SKM-1 treated with dmso at 0.1 percent for 144 hours (cell line): ENCODE data around the gene KISS1R.

Source experiments
- DNase-seq: peaks from one replicate; lab custom pipeline; 2025; ENCODE audit not compliant: unreplicated experiment; lab: John Stamatoyannopoulos, UW

KISS1R gene

DNA sequence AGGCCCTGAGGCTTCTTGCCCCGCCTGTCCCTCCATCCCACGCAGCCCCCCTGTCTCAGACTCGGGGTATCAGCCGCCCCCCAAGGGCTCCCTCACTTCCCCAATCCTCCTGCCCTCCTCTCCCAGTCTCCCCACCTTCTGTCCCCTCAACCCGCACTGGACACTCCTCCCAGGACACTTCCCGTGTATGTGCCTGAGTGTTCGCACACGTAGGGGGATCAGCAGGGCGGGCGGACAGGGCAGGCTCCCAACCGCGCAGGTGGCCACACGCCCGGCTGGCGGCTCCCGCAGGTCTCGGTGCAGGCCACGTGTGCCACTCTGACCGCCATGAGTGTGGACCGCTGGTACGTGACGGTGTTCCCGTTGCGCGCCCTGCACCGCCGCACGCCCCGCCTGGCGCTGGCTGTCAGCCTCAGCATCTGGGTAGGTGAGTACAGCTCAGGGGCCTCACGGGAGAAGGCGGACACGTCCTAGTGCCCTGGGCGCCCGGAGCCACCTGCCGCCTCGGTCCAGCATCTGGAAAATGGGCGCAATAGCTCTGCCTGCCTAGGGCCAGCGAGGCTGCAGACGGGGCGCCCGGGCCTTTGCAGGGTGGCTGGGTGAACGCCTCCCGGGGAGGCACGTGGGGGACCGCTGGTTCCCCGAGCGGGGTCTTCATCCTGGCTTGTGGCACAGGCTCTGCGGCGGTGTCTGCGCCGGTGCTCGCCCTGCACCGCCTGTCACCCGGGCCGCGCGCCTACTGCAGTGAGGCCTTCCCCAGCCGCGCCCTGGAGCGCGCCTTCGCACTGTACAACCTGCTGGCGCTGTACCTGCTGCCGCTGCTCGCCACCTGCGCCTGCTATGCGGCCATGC lies 2.3 kb downstream of the KISS1R start:
- no peak for DNase-seq

DNA sequence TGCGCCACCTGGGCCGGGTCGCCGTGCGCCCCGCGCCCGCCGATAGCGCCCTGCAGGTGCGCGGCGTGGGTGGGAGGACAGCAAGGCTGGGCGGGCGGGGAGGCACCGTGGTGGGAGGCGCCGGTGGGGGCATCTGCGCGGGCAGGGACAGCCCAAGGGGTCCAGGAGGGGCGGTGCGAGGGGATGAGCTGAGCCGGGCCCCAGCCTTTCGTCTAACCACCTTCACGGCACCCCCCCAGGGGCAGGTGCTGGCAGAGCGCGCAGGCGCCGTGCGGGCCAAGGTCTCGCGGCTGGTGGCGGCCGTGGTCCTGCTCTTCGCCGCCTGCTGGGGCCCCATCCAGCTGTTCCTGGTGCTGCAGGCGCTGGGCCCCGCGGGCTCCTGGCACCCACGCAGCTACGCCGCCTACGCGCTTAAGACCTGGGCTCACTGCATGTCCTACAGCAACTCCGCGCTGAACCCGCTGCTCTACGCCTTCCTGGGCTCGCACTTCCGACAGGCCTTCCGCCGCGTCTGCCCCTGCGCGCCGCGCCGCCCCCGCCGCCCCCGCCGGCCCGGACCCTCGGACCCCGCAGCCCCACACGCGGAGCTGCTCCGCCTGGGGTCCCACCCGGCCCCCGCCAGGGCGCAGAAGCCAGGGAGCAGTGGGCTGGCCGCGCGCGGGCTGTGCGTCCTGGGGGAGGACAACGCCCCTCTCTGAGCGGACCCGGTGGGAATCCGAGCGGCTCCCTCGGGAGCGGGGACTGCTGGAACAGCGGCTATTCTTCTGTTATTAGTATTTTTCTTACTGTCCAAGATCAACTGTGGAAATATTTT lies 3.1 kb downstream of the KISS1R start:
- no peak for DNase-seq

DNA sequence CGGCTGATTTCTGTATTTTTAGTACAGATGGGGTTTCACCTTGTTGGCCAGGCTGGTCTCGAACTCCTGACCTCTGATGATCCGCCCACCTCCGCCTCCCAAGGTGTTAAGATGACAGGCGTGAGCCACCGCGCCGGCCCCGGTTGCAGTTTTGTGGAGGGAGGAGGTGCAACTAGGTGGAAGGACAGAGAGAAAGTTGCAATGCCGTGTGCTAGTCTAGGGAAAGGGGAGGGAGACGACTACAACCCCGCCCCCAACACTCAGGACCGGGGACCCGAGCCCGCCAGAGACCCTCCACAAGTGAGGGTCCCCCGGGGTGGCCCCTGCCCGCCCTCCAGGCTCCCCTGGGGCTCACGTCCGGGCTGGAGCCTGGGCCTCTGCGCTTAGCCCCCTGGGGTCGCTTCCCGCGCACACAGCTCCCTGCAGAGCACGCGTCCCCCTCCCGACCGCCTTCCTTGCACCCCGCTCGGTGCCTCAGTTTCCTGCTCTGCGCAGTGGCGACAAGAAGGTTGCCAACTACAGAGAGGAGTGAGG lies 7.5 kb downstream of the KISS1R start:
- peak; percentile 22 for DNase-seq

DNA sequence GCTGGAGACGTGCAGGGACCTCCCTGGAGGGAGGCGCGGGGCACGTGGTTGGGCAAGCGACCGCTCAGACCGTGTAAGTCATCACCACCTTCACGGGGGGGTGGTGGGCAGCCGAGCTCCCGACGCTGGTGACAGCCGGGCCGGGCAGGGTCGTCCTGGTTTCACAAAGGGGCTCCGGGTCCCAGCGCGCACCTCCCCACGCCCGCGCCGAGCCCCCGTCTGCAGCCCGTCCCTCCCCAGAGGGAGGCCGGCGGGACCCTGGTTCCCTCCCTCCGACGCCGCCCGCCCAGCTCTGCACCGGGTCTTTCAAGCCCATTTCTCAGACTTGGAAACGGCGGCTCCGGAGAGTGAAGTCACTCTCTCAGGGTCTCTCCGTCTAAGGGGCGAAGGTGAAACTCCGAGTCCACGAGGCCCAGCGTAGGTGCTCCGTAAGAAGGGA lies 8.0 kb downstream of the KISS1R start:
- peak; percentile 91 for DNase-seq

DNA sequence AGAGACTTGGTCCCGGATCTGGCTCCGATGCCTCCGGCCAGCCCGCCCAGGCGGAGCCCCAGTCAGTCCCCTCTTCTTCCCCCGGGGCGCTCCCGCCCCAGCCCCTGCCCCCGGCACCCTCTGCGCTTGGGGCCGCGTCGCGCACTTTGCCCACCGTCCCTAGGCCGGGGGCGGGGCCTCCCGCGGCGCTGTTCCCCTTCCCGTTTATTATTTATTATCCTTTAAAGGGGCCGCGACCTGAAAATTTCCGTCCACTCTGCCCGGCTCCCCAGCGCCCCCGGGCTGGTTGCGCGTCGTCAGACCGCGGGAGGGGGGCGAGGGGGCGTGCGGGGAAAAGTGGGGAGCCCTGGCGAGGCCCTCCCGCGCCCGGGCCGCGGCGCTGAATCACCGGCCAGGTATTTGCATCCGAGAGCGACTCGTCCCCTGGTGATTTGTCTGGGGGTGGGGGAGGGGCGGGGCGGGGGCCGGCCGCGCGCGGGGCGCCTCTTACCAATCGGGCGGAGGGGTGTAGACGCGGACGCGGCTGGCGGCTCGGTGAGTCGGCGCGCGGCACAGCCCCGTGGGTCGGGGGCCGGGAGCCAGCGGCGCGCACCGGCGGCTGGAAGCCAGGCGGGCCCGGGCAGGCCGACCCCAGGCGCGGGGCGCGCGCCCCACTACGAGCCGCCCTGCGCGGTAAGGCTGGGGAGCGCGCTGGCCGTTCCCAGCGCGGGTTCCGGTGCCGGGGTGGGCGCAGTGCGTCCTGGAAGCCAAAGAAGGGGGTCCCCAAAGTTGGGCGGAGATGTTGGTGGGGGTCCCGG lies 8.6 kb downstream of the KISS1R start, which contains the start of gene ARID3A:
Gene ARID3A (plus strand): TSS at position 510 of the 797 bp plus-strand sequence. CDS start 3,494 bp downstream, outside the sequence.
- DNase-seq = peak; percentile 91

DNA sequence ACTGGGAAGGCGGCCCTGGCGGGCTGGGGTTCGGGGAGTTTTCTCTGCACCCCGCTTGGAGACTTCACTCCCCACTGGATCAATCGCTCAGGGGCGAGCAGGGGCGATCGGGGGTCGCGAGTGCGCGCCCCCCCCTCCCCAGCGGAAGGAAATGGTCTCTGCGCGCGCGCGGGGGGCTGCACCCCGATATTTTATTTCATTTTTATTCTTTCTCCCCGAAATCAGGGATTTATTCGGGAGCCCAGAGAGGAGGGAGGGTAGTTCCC lies 9.1 kb downstream of the KISS1R start:
- no peak for DNase-seq

DNA sequence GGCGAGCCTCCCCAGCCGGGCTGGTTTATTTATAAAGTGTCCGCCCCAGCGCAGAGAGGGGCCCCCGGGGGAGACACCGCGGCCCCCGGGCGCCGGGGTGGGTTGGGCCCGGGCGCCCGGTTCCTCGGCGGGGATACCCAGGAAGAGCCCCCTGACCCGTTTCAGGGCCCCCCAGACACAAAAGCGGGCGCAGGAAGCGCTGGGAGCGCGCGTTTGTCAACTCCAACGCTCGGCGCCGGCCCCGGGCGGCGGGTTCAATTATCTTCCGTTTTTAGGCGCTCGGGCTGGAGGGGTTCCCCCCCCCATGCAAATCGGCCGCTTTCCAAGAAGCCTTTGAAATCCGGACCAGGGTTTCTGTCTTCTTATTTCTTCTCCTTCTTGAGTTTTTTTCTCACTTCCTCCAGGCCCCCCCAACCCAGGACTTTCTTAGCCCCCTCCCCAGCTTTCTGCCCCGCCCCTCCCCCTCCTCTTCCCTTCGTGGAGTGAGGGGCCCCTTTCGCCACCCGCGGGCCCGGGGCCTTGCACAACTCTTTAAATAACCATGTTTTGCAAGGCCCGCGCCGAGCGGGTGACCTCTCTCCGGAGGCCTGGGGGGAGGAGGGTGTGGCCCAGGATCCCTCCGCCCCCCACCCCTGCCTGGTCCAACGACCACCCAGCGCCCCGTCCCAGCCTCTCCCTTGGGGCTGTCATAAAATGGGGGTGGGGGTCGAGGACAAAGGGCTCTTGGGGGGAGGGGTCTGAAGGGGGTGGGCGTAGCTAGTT lies 9.6 kb downstream of the KISS1R start:
- DNase-seq = peak; percentile 89

DNA sequence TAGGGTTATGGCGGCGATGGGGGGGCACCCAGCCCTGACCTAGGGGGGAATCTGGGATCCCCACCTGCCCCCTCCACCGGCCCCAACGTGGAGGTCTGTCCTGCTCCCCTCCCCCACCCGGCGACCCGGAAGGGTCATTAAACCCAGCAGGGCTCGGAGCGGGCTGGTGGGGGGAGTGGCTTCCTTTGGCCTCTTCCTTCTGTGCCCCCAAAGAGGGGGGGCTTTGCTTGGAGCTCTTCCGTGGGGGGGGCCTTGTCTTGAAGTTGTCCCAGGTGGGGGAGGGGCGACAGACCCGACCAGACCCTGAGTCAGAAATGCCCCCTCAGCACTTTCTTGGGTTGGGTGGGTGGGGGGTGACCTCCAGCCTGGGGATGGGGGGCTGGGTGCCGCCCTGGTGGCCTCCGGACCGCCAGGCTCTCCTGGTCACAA lies 10.2 kb downstream of the KISS1R start:
- DNase-seq = no peak

DNA sequence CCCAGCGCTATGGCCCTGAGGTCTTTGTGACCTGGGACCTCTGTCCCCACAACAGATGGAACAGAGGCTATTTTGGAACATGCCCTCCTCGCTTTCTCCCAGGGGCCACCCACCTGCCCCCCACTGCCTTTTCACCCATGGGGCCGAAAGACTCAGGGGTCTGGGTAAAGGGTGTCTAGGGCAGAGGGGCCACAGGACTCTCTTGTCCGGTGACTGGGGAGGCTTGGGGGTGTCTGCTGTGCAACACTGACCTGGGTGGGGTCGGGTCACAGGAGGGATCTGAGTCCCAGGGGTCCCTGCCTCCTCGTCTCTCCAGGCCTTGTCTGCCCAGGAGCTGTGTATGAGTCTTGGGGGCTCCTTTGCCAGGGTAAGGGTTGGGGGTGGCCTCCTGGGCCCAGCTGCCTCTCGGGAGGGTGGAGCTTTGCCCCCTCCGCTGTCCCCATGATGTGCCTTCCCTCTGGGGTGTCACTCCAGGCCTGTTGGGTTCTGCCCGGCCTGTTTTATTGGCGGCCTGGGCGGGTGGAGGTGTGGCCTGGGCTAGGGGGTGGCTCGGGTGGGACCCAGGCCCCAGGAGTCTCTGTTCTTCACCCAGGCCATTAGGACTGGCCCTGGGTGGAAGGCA lies 10.8 kb downstream of the KISS1R start:
- DNase-seq = no peak

DNA sequence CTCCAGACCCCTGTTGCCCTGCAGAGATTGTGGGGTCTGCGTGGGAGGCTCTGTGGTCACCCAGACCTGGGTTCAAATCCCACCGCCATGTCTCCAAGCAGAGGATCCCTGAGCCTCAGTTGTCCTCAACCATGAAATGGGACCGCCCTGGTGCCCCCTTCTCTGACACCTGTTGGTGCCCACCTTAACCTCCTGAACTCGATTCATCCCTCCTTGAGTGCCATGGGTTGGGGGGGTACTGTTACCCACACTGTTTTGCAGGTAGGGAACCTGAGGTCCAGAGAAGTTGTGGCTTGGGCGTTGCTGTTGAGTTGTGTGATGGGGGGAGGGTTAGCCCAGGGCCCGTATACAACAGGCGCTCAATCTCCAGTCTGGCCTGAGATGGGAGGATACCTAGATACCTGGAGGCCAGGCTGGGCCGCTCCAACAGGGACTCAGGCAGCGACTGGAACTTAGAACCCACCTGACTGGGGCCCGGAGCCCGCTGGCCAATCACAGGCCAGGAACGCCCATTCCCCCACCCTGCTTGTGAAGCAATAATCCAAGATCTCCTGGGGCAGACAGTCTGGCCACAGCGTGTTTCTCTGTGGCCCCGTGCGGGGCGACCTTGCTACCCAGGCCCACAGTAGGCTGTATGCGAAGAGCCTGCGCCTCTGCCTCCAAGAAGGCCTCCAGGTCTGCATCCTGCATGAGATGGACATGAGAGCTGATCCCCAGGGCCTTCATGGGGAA lies 11.5 kb downstream of the KISS1R start:
- no peak for DNase-seq

DNA sequence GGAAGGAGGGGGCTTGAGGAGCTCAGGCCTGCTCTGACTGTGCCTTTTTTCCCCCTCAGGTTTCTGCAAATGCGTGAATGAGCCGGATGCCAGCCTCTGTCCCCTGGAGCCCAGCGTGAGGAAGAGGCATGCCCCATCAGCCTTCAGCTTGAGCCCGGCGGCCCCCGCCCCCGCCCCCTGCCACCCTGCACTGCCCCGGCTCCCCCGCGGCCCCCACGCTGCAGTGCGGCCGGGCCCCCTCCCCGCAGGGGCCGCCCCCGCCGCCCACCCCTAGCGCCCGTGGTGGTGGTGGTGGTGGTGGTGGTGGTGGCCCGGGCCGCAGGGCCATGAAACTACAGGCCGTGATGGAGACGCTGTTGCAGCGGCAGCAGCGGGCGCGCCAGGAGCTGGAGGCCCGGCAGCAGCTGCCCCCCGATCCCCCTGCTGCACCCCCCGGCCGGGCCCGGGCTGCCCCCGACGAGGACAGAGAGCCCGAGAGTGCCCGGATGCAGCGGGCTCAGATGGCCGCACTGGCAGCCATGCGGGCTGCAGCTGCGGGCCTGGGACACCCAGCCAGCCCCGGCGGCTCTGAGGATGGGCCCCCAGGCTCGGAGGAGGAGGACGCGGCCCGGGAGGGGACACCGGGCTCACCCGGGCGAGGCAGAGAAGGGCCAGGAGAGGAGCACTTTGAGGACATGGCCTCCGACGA lies 12.2 kb downstream of the KISS1R start:
- no peak for DNase-seq

DNA sequence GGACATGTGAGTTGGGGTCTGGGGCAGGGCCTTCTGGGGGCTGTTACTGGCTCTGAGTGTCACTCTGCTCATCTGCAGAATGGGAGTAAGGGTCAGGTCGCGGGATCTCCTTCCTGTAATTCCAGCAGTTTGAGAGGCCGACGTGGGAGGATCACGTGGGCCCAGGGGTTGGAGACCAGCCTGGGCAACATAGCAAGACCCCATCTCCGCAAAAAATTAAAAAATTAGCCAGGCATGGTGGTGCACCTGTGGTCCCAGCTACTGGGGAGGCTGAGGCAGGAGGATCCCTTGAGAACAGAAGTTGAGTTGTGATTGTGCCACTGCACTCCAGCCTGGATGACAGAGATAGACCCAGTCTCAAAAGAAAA lies 12.7 kb downstream of the KISS1R start:
- no peak for DNase-seq

DNA sequence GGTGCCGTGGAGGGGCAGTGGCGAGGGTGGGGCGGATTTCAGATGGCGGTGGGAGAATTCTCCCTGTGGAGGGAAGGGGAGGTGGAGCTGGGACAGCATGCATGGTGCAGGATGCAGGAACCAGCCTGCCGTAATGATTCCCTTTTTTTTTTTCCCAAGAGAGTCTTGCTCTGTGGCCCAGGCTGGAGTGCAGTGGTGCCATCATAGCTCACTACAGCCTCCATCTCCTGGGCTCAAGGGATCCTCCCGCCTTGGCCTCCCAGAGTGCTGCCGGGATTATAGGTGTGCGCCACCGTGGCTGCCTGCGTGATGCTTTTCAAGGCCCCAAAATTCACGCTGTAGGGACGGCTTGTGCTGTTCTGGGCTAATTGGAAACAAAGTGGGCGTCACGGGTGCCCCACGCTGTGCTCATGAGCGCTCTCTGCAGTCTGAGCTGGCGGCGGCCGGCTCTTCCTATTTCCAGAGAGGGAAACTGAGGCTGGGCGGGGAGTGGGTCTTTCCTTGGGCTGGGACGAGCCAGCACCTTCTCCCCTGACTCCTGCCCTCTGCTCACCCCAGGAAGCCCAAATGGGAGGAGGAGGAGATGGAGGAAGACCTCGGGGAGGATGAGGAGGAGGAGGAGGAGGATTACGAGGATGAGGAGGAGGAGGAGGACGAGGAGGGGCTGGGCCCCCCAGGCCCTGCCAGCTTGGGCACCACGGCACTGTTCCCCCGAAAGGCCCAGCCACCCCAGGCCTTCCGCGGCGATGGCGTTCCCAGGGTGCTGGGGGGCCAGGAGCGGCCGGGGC lies 14.9 kb downstream of the KISS1R start:
- DNase-seq = no peak

DNA sequence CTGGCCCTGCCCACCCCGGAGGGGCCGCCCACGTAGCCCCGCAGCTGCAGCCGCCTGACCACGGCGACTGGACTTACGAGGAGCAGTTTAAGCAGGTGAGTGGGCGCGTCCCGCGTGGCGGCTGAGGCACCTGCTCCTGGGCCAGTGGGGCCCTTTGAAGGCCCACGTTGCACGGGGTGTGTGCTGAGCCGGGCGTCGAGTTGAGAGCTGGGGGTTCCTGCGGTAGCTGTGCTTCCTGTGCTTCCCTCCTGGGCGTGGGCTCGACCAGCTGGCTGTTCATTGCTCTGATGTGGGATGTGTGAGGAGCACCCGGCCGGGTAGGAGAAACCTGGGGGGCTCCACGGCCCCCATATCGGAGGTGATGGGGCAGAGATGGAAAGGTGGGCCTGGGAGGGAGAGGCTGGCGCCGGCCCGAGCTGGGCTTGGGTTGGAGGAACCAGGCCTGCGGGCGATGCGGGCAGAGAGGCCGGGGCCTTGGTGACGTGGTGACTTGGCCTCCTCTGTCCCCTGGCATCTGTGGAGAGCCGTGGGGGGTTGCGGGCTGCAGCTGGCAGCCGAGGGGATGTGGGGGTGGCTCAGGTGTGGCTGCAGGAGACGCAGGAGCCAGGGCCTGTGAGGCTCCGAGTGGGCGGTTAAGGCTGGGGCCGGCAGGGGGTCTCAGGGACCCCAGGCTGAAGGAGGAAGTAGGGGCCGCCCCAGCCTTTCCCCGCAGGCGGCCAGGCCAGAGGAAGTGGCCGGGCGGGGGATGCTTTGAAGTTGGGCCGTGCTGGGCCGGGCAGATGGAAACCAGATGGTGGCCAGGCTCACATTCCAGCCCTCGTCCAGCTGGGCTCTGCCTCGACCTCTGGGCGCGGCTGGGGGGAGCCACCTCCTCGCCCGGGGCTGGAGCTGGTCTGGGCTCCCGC lies 15.8 kb downstream of the KISS1R start:
- no peak for DNase-seq

DNA sequence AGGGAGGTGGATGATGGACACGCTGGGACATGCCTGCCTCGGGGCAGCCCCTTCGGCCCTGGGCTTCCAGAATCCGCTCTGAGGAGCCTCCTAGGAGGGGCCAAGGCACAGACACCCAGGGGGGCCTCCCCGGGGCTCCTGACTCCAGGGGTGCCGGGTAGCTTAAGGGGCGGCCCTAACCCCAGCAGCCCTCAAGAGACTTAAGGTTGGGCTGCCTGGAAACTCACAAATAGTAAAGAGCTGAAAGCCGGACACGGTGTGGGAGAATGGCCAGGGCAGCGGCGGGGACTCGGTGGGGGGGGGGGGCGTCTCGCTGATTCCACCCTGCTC lies 16.4 kb downstream of the KISS1R start:
- DNase-seq = no peak

DNA sequence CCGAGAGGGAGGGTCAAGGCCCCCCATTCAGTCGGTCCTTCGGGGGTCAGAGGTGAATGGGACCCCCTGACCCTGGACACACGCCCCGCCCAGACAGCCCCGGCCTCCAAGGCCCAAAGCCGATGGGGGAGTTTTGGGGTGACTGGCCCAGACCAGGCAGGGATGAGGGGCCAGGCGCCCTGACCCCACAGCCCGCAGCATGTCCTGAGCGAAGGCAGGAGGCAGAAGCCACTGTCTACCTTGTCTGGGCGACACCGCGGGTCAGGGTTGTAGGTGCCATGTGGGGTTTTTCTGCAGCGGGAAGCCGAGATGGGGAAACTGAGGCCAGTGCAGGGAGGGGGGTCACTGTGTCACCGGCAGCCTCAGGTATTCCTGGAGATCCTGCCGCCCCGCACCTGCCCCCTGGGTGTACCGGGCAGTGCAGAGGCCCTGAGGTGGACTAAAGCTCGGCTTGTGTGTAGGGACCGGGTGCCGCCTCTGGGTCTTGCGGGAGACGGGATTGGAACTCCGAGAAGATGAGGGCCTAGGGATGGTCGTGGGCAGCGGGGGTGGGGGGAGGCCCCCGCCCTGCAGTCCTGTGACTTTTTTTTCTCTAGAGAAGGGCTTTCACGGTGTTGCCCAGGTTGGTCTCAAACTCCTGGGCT lies 17.2 kb downstream of the KISS1R start:
- no peak for DNase-seq
